ENCODE measurements around the gene TRIO.

The TRIO gene

DNA sequence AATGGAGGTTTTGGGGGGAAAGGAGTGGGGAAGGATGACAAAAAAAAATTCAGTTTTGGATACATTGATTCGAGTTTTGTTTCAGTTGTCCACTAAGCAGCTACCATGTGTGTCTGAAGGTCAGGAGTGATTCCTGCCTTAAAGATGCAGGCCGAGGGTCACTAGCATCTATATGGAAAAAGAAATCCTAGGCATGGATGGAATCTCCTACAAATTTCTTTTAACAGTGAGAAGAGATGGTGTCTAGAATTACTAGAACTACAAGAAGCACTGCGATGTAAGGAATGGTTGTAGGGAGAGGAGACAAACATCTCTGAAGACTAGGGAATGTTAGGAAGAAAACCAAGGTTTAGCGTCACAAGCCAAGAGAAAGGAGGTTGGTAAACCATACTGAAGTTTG is 19.6 kb upstream of the TRIO start:
- Histone ChIP-seq H2BK15ac (replicated peaks; ENCODE audit: low read depth) (no peak overlapping the region), H4K8ac (ENCODE audit: low read depth, low read length) (no peak overlapping the region), H2BK5ac (ENCODE audit: low read length) (no peak overlapping the region), H3K79me1 (ENCODE audit: low read length) (no peaks in the 10 kb centered on the region), H3K18ac (ENCODE audit: low read length) (no peak overlapping the region), H2AK5ac (ENCODE audit: low read length) (no peak overlapping the region), H4K5ac (ENCODE audit: low read length) (no peak overlapping the region), H2BK120ac (ENCODE audit: low read depth, low read length) (no peak overlapping the region), H3K56ac (ENCODE audit: low read length) (no peak overlapping the region), H3K27me3 (ENCODE audit: insufficient read depth, low read length, poor library complexity) (no peaks in the 10 kb centered on the region), H3K27ac (ENCODE audit: low read depth, low read length) (no peak overlapping the region), H3K4ac (ENCODE audit: low read depth, low read length) (no peak overlapping the region), H3K4me1 (ENCODE audit: control insufficient read depth, low read depth, low read length) (peaks cover 10% of the 10 kb centered on the region), H3K36me3 (ENCODE audit: control insufficient read depth, insufficient read depth, low read length) (no peaks in the 10 kb centered on the region), H3K79me2 (ENCODE audit: control insufficient read depth, insufficient read depth, low read length) (no peaks in the 10 kb centered on the region), H3K4me2 (ENCODE audit: low read length) (no peak overlapping the region), H3K9ac (ENCODE audit: low read length) (no peak overlapping the region), H3K4me3 (ENCODE audit: low read length) (no peak overlapping the region), H3K23ac (ENCODE audit: low read length) (no peak overlapping the region)
- DNase-seq, result no peak
- no CpG with 5 or more reads among the region's 4 CpGs for WGBS (ENCODE audit: extremely low coverage, insufficient coverage, low lambda C conversion rate)

DNA sequence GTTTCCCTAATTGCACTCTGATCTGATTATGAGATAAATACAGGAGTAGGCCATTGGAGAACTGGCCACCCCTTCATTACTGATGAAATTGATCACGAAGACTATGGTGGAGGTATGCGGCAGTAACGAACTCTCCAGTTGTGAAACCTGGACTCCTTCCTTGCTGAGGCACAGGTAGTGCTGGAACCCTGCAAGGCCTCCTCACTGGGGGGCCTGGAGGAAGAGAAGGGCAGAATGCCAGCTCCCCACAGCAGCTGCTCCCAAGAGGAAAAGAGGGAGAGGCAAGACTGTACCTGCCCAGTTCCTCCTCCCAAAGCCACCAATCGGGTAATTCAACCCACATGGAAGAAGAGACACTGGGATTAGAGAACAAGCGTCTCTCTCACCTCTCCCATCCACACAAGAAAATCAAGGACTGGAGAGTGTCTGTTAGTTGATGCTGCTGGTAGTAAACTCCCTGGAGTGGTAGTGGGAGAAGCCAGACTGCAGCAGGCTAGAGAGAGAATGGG is 19.1 kb upstream of the TRIO start:
- Histone ChIP-seq H2BK15ac (replicated peaks; ENCODE audit: low read depth) (no peak overlapping the region), H3K4ac (ENCODE audit: low read depth, low read length) (no peak overlapping the region), H3K9ac (ENCODE audit: low read length) (no peak overlapping the region), H4K5ac (ENCODE audit: low read length) (no peak overlapping the region), H2AK5ac (ENCODE audit: low read length) (no peak overlapping the region), H3K27me3 (ENCODE audit: insufficient read depth, low read length, poor library complexity) (no peaks in the 10 kb centered on the region), H4K8ac (ENCODE audit: low read depth, low read length) (no peak overlapping the region), H3K36me3 (ENCODE audit: control insufficient read depth, insufficient read depth, low read length) (no peaks in the 10 kb centered on the region), H3K4me2 (ENCODE audit: low read length) (no peak overlapping the region), H3K23ac (ENCODE audit: low read length) (no peak overlapping the region), H3K27ac (ENCODE audit: low read depth, low read length) (no peak overlapping the region), H3K4me1 (ENCODE audit: control insufficient read depth, low read depth, low read length) (peaks cover 10% of the 10 kb centered on the region), H3K79me2 (ENCODE audit: control insufficient read depth, insufficient read depth, low read length) (no peaks in the 10 kb centered on the region), H2BK120ac (ENCODE audit: low read depth, low read length) (no peak overlapping the region), H3K18ac (ENCODE audit: low read length) (no peak overlapping the region), H3K56ac (ENCODE audit: low read length) (no peak overlapping the region), H3K79me1 (ENCODE audit: low read length) (no peaks in the 10 kb centered on the region), H3K4me3 (ENCODE audit: low read length) (no peak overlapping the region), H2BK5ac (ENCODE audit: low read length) (no peak overlapping the region)
- no peak for DNase-seq
- WGBS (ENCODE audit: extremely low coverage, insufficient coverage, low lambda C conversion rate), result no CpG with 5 or more reads among the region's 5 CpGs

DNA sequence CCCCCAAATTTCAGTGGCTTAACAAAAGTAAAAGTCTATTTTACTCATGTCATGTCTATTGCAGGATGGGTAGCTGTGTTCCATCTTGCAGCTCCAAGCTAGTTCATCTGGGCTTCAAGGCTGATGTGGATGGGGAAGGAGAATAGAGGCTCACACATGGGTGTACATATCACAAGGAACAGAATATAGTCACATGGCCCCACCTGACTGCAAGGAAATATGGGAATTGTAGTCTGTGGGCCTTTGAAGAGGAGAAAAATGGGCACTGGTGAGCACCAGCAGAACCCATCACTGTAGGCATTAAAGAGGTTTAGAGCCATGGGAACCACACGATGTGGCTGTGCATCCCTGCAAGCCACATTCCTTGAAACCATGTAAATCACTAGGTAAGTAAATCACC is 17.9 kb upstream of the TRIO start:
- H3K4ac ChIP-seq (ENCODE audit: low read depth, low read length), result no peak overlapping the region
- no peak overlapping the region for H3K56ac ChIP-seq (ENCODE audit: low read length)
- H3K27me3 ChIP-seq (ENCODE audit: insufficient read depth, low read length, poor library complexity), result no peaks in the 10 kb centered on the region
- no peaks in the 10 kb centered on the region for H3K79me2 ChIP-seq (ENCODE audit: control insufficient read depth, insufficient read depth, low read length)
- no peak overlapping the region for H4K8ac ChIP-seq (ENCODE audit: low read depth, low read length)
- no peak overlapping the region for H3K18ac ChIP-seq (ENCODE audit: low read length)
- H3K4me2 ChIP-seq (ENCODE audit: low read length), result no peak overlapping the region
- no peak overlapping the region for H3K9ac ChIP-seq (ENCODE audit: low read length)
- no peak overlapping the region for H2AK5ac ChIP-seq (ENCODE audit: low read length)
- no peaks in the 10 kb centered on the region for H3K36me3 ChIP-seq (ENCODE audit: control insufficient read depth, insufficient read depth, low read length)
- no peak overlapping the region for H4K5ac ChIP-seq (ENCODE audit: low read length)
- no peak overlapping the region for H3K23ac ChIP-seq (ENCODE audit: low read length)
- H2BK120ac ChIP-seq (ENCODE audit: low read depth, low read length), result no peak overlapping the region
- H2BK5ac ChIP-seq (ENCODE audit: low read length), result no peak overlapping the region
- H3K79me1 ChIP-seq (ENCODE audit: low read length), result no peaks in the 10 kb centered on the region
- H3K27ac ChIP-seq (ENCODE audit: low read depth, low read length), result no peak overlapping the region
- no peak overlapping the region for H2BK15ac ChIP-seq (replicated peaks; ENCODE audit: low read depth)
- DNase-seq, result no peak
- no peak overlapping the region for H3K4me3 ChIP-seq (ENCODE audit: low read length)
- no CpG with 5 or more reads among the region's 1 CpG for WGBS (ENCODE audit: extremely low coverage, insufficient coverage, low lambda C conversion rate)
- H3K4me1 ChIP-seq (ENCODE audit: control insufficient read depth, low read depth, low read length), result peaks cover 4% of the 10 kb centered on the region

DNA sequence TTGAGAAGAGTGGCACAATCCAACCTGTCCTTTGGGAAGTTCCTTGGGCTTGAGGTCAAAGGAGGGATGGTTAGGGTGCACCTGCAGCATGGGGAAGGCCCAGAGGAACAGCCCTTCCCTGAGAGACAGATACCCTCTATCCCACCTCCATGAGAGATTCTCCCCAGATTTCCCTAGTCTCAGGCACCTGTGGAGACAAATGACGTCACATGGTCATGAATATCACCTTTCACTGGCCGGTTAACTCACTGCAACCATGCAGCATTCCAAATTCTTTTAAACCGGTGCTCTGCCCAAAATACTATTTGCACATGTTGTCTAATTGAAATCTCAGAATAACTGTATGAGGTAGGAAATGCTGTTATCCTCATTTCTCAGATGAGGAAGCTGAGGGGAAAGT is 15.6 kb upstream of the TRIO start:
- no CpG with 5 or more reads among the region's 3 CpGs for WGBS (ENCODE audit: extremely low coverage, insufficient coverage, low lambda C conversion rate)
- no peak overlapping the region for H3K9ac ChIP-seq (ENCODE audit: low read length)

DNA sequence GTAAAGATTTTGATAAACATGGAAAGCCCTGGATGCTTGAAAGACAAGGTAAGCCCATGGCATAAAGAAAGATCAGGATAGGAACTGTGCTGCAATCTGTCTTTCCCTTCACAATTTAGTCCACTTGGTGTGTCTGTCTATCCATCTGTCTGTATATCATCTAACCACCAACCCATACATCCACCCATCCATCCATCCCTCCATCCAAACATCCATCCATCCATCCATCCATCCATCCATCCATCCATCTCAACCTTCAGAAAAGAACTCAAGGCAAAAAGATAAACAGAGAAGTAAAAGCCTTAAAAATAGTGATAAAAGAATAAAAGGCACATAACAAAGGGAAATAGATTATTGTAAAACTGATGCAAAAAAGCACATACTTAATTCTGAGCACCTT is 15.1 kb upstream of the TRIO start:
- Histone ChIP-seq H3K56ac (ENCODE audit: low read length) (no peak overlapping the region), H4K8ac (ENCODE audit: low read depth, low read length) (no peak overlapping the region), H3K4me2 (ENCODE audit: low read length) (no peak overlapping the region), H3K79me1 (ENCODE audit: low read length) (no peaks in the 10 kb centered on the region), H3K27me3 (ENCODE audit: insufficient read depth, low read length, poor library complexity) (no peaks in the 10 kb centered on the region), H2BK120ac (ENCODE audit: low read depth, low read length) (no peak overlapping the region), H2BK15ac (replicated peaks; ENCODE audit: low read depth) (no peak overlapping the region), H3K23ac (ENCODE audit: low read length) (no peak overlapping the region), H3K4ac (ENCODE audit: low read depth, low read length) (no peak overlapping the region), H2AK5ac (ENCODE audit: low read length) (no peak overlapping the region), H3K4me3 (ENCODE audit: low read length) (no peak overlapping the region), H4K5ac (ENCODE audit: low read length) (no peak overlapping the region), H3K36me3 (ENCODE audit: control insufficient read depth, insufficient read depth, low read length) (no peaks in the 10 kb centered on the region), H3K9ac (ENCODE audit: low read length) (no peak overlapping the region), H3K27ac (ENCODE audit: low read depth, low read length) (no peak overlapping the region), H3K4me1 (ENCODE audit: control insufficient read depth, low read depth, low read length) (peaks cover 4% of the 10 kb centered on the region), H2BK5ac (ENCODE audit: low read length) (no peak overlapping the region), H3K79me2 (ENCODE audit: control insufficient read depth, insufficient read depth, low read length) (no peaks in the 10 kb centered on the region), H3K18ac (ENCODE audit: low read length) (no peak overlapping the region)
- no peak for DNase-seq

More for the DNA sequence above, 15.6 kb upstream of the TRIO start:
- H3K4me1 ChIP-seq (ENCODE audit: control insufficient read depth, low read depth, low read length), result peaks cover 4% of the 10 kb centered on the region
- no peak overlapping the region for H2BK120ac ChIP-seq (ENCODE audit: low read depth, low read length)
- no peak overlapping the region for H2BK5ac ChIP-seq (ENCODE audit: low read length)
- H3K18ac ChIP-seq (ENCODE audit: low read length), result no peak overlapping the region
- no peak overlapping the region for H3K23ac ChIP-seq (ENCODE audit: low read length)
- no peaks in the 10 kb centered on the region for H3K27me3 ChIP-seq (ENCODE audit: insufficient read depth, low read length, poor library complexity)
- no peak overlapping the region for H3K4me2 ChIP-seq (ENCODE audit: low read length)
- H2AK5ac ChIP-seq (ENCODE audit: low read length), result no peak overlapping the region
- no peaks in the 10 kb centered on the region for H3K79me2 ChIP-seq (ENCODE audit: control insufficient read depth, insufficient read depth, low read length)
- H4K5ac ChIP-seq (ENCODE audit: low read length), result no peak overlapping the region
- no peaks in the 10 kb centered on the region for H3K36me3 ChIP-seq (ENCODE audit: control insufficient read depth, insufficient read depth, low read length)
- DNase-seq, result no peak
- no peak overlapping the region for H3K56ac ChIP-seq (ENCODE audit: low read length)
- H2BK15ac ChIP-seq (replicated peaks; ENCODE audit: low read depth), result no peak overlapping the region
- H3K79me1 ChIP-seq (ENCODE audit: low read length), result no peaks in the 10 kb centered on the region
- H4K8ac ChIP-seq (ENCODE audit: low read depth, low read length), result no peak overlapping the region
- no peak overlapping the region for H3K4ac ChIP-seq (ENCODE audit: low read depth, low read length)
- H3K4me3 ChIP-seq (ENCODE audit: low read length), result no peak overlapping the region
- H3K27ac ChIP-seq (ENCODE audit: low read depth, low read length), result no peak overlapping the region

DNA sequence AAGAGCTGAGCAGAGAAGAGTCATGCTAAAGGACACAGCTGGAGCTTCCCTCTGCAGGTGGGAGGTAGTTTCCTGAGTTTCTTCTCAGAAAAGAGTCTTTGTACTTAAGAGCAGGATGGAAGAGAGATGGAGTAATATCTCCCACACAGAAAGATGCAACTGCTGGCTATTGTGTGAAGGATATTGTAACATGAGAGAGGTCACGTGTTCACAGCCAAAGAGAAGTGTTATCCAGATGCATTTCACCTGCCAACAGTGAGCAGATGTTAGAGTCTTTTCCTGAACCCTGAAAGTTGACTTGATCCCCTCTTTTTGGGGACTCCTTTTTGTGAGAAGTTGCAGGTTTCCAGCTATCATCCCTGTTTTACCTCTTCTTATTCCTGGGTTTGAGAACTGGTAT is 14.0 kb upstream of the TRIO start:
- Histone ChIP-seq H3K79me1 (ENCODE audit: low read length) (no peaks in the 10 kb centered on the region), H3K4me1 (ENCODE audit: control insufficient read depth, low read depth, low read length) (peaks cover 4% of the 10 kb centered on the region), H3K4me2 (ENCODE audit: low read length) (no peak overlapping the region), H4K8ac (ENCODE audit: low read depth, low read length) (no peak overlapping the region), H3K79me2 (ENCODE audit: control insufficient read depth, insufficient read depth, low read length) (no peaks in the 10 kb centered on the region), H3K9ac (ENCODE audit: low read length) (no peak overlapping the region), H3K27ac (ENCODE audit: low read depth, low read length) (no peak overlapping the region), H2BK15ac (replicated peaks; ENCODE audit: low read depth) (no peak overlapping the region), H3K27me3 (ENCODE audit: insufficient read depth, low read length, poor library complexity) (no peaks in the 10 kb centered on the region), H3K4ac (ENCODE audit: low read depth, low read length) (no peak overlapping the region), H2BK120ac (ENCODE audit: low read depth, low read length) (no peak overlapping the region), H3K36me3 (ENCODE audit: control insufficient read depth, insufficient read depth, low read length) (no peaks in the 10 kb centered on the region), H4K5ac (ENCODE audit: low read length) (no peak overlapping the region), H2BK5ac (ENCODE audit: low read length) (no peak overlapping the region), H2AK5ac (ENCODE audit: low read length) (no peak overlapping the region), H3K4me3 (ENCODE audit: low read length) (no peak overlapping the region), H3K23ac (ENCODE audit: low read length) (no peak overlapping the region), H3K56ac (ENCODE audit: low read length) (no peak overlapping the region), H3K18ac (ENCODE audit: low read length) (no peak overlapping the region)
- WGBS (ENCODE audit: extremely low coverage, insufficient coverage, low lambda C conversion rate), result no CpG with 5 or more reads among the region's 1 CpG
- DNase-seq, result no peak
